GM21360 (cell line): ENCODE measurements around the gene THOC5.
"Not testable (repeated sequence)": the region's sequence is repeated elsewhere in the genome, so short reads cannot be mapped to it uniquely, and the experiment has no call there.

ENCODE experiments used
- ATAC-seq: cut with Tn5 transposase; IDR thresholded peaks from one replicate; pipeline ENCODE4 v1.9.1; 2021; ENCODE audit warnings: mild to moderate bottlenecking, moderate library complexity; ENCODE audit not compliant: unreplicated experiment

Gene THOC5

DNA sequence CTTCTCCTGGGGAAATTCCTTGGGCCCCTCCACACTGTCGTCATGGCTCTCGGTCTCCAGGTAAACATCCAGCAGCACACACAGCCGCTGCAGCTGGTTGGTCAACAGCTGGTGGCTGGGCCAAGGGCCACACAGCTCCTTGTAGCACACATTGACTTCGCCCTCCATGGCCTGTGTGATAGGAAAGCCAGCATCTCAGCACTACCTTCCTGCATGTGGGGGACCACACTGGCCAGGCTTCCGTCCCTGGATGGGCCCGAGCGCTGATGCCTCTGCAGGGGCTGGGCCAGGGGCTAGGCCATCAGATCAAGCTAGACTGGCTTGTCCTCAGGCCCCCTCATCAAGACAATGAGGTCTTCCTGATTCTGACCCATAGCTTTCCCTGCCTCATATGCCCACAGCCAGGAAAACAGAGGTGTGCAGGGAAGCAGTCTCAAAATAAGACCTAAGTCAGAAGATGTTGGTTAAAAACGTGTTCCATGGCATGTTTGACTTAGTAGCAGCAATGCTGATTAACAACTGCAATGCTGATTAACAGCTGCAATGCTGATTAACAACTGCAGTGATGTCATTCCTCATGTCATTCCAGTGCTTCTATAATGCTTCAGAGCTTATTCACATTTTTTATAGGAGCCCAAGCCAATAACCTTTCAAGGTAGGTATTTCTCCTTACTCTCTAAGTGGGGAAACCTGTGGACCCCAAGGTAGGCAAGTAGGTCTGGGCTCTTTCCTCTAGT lies 42.3 kb downstream of the THOC5 start:
- ATAC-seq, result no peak

DNA sequence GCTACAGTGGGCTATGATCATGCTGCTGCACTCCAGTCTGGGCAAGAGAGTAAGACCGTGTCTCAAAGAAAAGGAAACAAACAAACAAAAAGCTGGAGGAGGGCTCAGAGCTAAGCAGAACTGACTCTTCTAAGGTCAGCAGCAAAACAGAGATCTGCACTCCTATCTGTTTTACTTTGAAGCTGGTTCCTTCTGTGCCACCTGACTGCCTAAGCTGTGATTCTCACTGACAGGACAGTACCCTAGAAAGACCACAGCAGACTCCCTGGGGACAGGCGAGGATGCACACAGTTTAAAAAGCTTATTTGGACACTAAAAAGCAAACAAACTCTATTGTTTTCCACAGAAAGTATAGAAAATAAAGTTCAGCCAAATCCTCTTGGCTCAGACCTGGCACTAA lies 43.0 kb downstream of the THOC5 start:
- ATAC-seq, result no peak

DNA sequence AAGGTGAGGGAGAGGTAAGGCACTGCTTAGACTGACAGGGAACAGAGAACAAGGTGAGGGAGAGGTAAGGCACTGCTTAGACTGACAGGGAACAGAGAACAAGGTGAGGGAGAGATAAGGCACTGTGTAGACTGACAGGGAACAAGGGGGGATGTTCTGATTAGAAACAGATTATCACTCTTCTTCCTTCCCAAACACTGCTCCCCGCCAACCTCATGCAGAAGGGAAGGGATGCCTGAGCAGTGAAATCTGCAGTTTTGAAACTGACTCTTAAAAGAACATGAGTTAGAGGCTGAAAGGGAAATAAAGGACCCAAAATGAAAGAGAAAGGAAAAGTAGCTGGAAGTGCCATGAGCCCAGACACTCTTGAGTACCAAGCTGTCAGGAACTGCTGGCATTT lies 43.7 kb downstream of the THOC5 start:
- no peak for ATAC-seq

DNA sequence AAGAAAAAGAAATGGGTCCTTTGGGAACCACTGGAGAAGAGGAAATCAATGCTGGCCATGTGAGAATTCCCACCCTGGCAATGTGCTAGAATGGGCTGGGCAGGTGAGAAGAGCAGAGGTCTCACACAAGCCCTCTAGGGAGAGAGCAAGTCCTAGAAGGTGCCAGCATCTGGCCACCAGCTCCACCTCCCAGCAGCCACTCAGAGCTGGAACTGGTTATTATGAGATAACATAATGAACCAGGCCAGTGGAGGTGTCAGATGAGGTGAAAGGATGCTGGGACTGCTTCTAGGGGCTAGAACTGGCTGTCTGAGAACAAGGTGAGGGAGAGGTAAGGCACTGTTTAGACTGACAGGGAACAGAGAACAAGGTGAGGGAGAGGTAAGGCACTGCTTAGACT lies 44.3 kb downstream of the THOC5 start:
- ATAC-seq, result no peak

DNA sequence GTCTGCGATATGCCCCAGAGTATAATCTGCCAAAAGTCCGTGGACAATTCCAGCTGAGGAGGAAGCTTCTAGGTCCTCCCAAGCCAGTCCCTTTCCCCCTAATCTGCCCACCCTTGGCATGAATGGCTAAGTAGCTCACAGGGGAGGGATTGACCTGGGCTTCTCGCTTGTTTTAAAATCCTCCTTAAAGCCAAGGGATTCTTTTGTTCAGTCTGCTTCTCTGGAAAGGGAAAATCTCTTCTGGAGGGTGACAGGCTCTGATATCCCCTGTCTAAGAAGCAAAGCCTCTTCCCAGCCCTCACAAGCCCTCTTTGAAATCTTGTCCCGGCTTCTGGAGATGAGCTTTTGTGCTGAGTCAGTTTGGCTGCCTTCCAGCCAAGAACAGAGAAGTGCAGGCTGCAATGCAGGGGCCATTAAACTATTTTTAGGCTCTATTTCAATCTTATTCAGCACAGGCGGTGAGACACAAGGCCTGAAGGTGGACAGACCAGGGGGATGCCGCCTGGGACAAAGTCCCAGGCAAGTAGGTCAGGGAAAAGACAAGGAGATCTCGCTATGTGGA lies 49.7 kb downstream of the THOC5 start:
- ATAC-seq, result no peak

DNA sequence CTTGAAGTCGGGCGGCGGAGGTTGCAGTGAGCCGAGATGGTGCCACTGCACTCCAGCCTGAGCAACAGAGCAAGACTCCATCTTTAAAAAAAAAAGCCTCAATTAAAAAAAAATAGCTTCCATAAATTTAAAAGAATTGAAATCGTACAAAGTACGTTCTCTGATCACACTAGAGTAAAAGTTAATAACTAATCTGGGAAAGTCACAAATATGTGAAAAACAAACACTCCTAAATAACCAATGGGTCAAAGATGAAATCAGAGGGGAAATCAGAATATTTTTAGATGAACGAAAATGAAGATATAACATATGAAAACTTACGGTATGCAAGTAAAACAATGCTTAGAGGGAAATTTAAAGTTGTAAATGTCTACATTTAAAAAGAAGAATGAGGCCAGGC lies 53.7 kb downstream of the THOC5 start:
- no peak for ATAC-seq

DNA sequence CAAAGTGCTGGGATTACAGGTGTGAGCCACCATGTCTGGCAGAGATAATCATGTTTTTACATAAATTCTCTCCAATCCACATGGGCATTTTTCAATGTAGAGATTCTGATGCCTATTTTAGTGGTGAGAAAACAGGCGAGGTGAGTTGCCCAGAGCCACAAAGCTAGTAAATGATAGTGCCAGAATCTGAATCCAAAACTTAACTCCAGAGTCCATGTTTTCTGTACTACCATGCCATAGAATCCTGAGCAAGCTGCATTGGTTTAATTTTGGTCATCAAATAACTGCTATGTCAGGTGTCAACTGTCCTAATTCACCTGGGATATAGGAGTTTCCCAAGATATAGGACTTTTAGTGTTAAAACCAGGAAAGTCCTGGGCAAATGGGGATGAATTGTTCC lies 59.9 kb downstream of the THOC5 start:
- no peak for ATAC-seq

DNA sequence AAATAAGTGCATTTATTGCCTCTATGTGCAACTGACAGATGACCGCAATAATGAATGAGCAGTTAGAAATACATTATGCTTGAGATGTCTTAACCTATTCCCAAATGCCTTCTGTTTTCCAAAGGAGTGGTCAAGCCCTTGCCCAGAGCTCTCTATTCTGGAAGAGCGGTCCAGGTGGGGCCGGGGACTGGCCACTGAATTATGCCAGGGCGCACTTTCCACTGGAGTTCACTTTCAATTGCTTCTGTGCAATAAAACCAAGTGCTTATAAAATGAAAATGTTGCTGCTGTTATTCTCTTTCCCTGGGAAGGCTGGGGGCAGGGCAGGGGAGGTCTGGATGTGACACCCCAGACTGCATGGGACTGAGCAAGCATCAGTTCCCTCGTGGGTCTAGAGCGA lies 62.5 kb downstream of the THOC5 start:
- no peak for ATAC-seq

DNA sequence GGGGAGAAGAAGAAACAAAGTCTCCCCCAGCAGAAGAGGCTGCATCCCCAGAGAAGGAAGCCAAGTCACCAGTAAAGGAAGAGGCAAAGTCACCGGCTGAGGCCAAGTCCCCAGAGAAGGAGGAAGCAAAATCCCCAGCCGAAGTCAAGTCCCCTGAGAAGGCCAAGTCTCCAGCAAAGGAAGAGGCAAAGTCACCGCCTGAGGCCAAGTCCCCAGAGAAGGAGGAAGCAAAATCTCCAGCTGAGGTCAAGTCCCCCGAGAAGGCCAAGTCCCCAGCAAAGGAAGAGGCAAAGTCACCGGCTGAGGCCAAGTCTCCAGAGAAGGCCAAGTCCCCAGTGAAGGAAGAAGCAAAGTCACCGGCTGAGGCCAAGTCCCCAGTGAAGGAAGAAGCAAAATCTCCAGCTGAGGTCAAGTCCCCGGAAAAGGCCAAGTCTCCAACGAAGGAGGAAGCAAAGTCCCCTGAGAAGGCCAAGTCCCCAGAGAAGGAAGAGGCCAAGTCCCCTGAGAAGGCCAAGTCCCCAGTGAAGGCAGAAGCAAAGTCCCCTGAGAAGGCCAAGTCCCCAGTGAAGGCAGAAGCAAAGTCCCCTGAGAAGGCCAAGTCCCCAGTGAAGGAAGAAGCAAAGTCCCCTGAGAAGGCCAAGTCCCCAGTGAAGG lies 64.3 kb downstream of the THOC5 start:
- ATAC-seq, result not testable (repeated sequence)

DNA sequence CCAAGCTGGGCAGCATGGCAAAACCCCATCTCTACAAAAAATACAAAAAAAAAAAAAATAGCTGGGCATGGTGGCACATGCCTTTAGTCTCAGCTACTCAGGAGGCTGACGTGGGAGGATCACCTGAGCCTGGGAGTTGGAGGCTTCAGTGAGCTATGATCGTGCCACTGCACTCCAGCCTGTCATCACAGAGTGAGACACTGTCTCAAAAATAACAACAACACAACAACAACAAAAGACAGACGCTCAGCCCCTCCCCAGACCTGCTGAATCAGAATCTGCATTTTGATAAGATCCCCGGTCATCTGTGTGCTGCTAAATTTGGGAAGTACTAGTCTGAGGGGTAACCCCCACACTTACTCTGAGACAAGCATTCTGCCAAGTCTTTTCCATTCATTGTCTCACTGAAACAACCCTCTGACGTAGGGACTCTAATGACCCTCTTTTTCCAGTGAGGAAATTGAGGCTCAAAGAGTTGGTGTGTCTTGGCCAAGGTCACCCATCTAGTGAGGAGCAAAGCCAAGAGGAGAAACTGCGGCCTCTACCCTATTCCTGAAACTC lies 66.1 kb downstream of the THOC5 start:
- no peak for ATAC-seq

DNA sequence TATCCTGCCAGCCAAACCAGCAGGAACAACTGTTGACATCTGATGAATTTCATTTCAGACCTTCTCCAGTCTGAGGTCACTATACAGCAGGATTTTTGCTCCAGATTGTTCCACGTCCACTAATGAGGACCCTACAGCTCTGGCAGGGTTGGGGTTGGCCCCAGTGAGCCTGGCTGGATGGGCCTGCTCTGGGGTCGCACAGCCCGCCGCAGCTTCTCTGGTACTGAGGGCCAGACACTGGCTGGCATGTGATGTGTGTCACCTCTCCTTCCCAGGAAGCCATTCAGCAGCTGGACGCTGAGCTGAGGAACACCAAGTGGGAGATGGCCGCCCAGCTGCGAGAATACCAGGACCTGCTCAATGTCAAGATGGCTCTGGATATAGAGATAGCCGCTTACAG lies 68.1 kb downstream of the THOC5 start:
- no peak for ATAC-seq

DNA sequence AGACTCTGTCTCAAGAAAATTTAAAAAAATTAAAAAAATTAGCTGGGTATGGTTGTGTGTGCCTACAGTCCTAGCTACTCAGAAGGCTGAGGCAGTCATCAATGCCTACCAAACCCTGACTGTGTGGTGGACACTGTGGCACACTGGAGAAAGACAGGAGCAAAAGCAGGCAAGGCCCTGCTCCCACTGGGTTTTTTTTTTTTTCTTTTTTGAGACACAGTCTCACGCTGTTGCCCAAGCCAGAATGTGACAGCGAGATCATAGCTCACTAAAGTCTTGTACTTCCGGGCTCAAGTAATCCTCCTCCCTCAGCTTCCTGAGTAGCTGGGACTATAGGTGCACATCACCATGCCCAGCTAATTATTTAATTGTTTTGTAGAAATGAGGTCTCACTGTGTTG lies 68.9 kb downstream of the THOC5 start:
- ATAC-seq, result no peak

DNA sequence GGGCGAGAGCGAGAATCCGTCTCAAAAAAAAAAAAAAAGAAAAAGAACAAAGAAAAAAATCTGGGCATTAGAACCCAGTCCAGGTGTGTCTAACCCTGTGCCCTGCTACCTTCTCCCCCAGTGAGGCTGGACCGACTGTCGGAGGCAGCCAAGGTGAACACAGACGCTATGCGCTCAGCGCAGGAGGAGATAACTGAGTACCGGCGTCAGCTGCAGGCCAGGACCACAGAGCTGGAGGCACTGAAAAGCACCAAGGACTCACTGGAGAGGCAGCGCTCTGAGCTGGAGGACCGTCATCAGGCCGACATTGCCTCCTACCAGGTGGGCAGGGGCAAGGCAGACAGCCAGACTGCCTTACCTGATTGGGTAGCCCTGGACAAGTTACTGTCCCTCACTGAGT lies 70.3 kb downstream of the THOC5 start:
- no peak for ATAC-seq

DNA sequence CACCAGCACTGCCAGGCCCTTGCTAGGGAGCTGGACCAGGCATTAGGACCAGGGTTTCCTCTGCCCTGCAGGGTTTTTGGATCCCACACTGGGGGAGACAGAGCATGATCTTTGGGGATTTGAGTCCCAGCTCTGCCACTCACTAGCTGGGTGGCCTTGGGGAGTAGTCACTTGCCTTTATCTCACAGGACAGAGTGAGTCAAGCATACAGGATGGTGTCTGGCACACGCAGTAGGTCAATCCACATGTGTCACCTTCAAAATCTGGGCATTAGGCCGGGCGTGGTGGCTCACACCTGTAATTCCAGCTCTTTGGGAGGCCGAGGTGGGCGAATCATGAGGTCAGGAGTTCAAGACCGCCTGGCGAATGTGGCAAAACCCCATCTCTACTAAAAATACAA lies 70.8 kb downstream of the THOC5 start:
- ATAC-seq, result no peak

DNA sequence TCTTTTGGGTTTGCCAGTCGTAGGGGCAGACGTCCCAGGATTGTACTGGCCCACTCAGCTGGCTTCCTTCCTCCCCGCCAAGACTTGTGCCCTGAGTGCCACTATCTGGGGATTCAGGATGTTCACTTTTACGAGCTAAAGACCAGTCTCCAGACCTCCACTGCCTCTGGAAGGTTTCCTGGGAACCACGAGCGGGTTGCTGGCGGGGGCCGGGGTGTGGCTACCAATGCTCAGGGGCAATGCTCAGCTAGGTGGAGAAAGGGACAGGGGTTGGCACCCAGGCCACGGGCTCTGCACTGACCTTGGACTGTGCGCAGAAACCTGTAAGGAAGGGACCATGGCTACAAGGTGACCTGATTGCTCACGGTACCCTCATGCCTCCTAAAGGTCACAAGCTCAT lies 71.3 kb downstream of the THOC5 start:
- no peak for ATAC-seq

DNA sequence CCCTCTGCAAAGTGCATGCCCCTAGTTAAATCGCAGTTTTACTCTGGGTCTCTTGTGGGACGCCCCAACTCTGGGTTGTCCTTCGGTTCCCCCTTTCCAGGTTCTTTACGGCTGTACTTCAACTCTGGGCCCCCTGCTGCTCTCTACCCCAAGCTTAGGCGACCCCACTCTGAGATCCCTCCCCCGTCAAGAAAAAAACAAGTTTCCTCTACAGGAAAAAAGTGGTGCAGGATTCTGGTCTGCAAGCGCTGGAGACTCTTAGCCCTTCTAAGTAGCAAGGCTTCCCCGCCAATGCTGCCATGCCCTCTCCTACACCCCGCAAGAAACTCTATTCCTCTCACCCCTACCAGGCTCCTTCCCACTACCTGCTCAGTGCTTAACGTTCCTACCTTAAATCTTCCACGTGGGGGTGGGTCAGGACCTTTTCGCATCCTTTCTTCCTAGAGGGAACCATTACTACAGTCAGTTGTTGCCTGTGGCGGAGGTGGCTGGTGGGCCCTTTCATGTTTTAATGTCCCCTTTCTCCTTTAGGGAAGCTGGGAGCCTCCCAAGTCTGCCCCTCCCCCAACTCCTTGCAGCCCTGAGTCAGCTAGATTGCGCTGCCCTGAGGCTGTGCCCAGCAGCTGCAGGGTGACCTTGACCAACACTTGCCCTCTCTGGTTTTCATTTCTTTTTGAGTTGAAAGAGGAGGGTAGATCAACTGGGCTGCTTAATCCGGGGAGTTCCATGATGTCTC lies 72.1 kb downstream of the THOC5 start:
- ATAC-seq, result no peak

DNA sequence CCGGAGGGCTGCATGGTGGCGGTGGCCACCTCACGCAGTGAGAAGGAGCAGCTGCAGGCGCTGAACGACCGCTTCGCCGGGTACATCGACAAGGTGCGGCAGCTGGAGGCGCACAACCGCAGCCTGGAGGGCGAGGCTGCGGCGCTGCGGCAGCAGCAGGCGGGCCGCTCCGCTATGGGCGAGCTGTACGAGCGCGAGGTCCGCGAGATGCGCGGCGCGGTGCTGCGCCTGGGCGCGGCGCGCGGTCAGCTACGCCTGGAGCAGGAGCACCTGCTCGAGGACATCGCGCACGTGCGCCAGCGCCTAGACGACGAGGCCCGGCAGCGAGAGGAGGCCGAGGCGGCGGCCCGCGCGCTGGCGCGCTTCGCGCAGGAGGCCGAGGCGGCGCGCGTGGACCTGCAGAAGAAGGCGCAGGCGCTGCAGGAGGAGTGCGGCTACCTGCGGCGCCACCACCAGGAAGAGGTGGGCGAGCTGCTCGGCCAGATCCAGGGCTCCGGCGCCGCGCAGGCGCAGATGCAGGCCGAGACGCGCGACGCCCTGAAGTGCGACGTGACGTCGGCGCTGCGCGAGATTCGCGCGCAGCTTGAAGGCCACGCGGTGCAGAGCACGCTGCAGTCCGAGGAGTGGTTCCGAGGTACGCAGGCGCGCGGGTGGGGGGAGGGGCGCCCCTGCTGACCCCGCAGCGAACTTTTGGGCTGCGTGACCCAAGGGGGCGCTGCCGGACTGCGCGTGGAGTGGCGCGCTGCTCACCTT lies 72.9 kb downstream of the THOC5 start:
- no peak for ATAC-seq

DNA sequence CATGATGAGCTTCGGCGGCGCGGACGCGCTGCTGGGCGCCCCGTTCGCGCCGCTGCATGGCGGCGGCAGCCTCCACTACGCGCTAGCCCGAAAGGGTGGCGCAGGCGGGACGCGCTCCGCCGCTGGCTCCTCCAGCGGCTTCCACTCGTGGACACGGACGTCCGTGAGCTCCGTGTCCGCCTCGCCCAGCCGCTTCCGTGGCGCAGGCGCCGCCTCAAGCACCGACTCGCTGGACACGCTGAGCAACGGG lies 73.4 kb downstream of the THOC5 start:
- no peak for ATAC-seq

DNA sequence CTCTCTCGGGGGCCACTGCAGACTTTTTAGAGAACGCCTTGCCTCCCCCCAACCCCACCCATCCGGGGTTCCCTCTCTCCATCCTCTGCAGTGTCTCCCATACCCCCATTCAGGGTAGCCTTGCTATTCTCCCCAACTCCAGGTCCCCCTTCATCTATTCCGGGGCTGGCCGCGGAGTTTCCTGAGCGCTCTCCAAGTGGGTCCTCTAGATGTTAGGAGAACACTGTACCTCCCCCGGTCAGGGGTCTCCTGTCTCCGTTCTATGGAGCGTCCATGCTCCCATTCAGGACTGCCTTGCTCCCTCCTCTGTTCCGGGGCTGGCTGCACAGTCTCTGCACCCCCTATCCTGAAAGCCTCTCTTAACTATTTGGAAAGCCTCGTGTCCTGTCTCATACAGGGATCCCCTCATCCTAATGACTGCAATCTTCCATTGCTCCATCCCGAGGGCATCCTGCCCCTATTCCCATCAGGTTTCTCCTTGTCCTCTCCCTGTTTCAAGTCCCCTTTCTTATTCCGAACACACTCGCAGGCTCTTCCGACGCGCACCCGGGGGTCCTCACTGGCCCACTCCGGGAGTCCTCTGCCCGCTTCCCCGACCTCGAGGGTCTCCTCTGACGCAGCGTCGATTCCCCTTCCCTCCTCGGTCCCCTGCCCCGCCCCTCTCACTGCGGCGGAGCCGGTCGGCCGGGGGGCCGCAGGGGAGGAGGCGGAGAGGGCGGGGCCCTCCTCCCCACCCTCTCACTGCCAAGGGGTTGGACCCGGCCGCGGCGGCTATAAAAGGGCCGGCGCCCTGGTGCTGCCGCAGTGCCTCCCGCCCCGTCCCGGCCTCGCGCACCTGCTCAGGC lies 73.9 kb downstream of the THOC5 start, which contains the start of gene NEFH:
NEFH (plus strand) TSS at position 802 of the 845 bp plus-strand sequence. CDS start 45 bp downstream, outside the sequence.
- ATAC-seq, result no peak
